Kidney glomerular epithelial cell (primary cell): ENCODE data around the gene CYP4A22.
A peak's percentile ranks its signal among the peaks of the same experiment; 100 is the strongest.
"Not testable (repeated sequence)": the region's sequence is repeated elsewhere in the genome, so short reads cannot be mapped to it uniquely, and the experiment has no call there.

ENCODE experiments used
- DNase-seq: peaks from one replicate; lab custom pipeline; 2025; lab: John Stamatoyannopoulos, UW

Gene CYP4A22

GRCh38 chr1:47156457-47156856, 19.2 kb downstream of the CYP4A22 start:
- DNase-seq: not testable (repeated sequence)

GRCh38 chr1:47157957-47158356, 20.7 kb downstream of the CYP4A22 start:
- not testable (repeated sequence) for DNase-seq

GRCh38 chr1:47160716-47161115, 23.5 kb downstream of the CYP4A22 start:
- DNase-seq: no peak

GRCh38 chr1:47161298-47162040, 24.2 kb downstream of the CYP4A22 start:
- DNase-seq: no peak

- DNase-seq: no peak
Observed at GRCh38 chr1:47164552-47164951, 27.3 kb downstream of the CYP4A22 start.

GRCh38 chr1:47172782-47173181, 35.5 kb downstream of the CYP4A22 start:
- no peak for DNase-seq

- DNase-seq: no peak
Observed at GRCh38 chr1:47174656-47175020, 37.4 kb downstream of the CYP4A22 start.

- peak; percentile 72 for DNase-seq
Observed at GRCh38 chr1:47175227-47175934, 38.1 kb downstream of the CYP4A22 start.

GRCh38 chr1:47178020-47178419, 40.8 kb downstream of the CYP4A22 start:
- DNase-seq: no peak

GRCh38 chr1:47178654-47179016, 41.4 kb downstream of the CYP4A22 start:
- no peak for DNase-seq

GRCh38 chr1:47179017-47179987, 42.1 kb downstream of the CYP4A22 start:
- DNase-seq: peak; percentile 87

- no peak for DNase-seq
Observed at GRCh38 chr1:47179988-47180563, 42.8 kb downstream of the CYP4A22 start.

GRCh38 chr1:47180603-47181094, 43.4 kb downstream of the CYP4A22 start:
- DNase-seq: no peak

- no peak for DNase-seq
Observed at GRCh38 chr1:47181095-47181954, 44.1 kb downstream of the CYP4A22 start.

- peak; percentile 97 for DNase-seq
Observed at GRCh38 chr1:47181955-47182675, 44.9 kb downstream of the CYP4A22 start.

GRCh38 chr1:47182676-47183235, 45.5 kb downstream of the CYP4A22 start:
- no peak for DNase-seq

GRCh38 chr1:47183308-47184089, 46.3 kb downstream of the CYP4A22 start:
- DNase-seq: no peak

GRCh38 chr1:47184090-47184821, 47.0 kb downstream of the CYP4A22 start:
- DNase-seq: peak; percentile 91
